OCI-LY7 (cell line): ENCODE results near the gene SPATA6L. TPM values are rescaled to one million over a fixed set of nuclear protein-coding genes. Genes with fewer than 3 reads are reported as not detected.

Source experiments
- BruUV-seq: library from RNA; stranded (reverse); fragments of 400-500 nt; replicated peaks from 2 replicates; lab custom pipeline; 2021; lab: Mats Ljungman, UMichigan
- CTCF ChIA-PET: fragments of 300-600 bp; sonication (Branson Sonifier 250); formaldehyde crosslinking; loops from one replicate; lab custom pipeline; 2022; ENCODE audit warnings: antibody characterized with exemption; ENCODE audit not compliant: unreplicated experiment; lab: Charles Lee
- POLR2A ChIA-PET: fragments of 300-600 bp; sonication (Branson Sonifier 250); formaldehyde crosslinking; loops from one replicate; lab custom pipeline; 2022; ENCODE audit warnings: antibody characterized with exemption; lab: Charles Lee
- DNase-seq: peaks from one replicate; pipeline ENCODE4 v3.0.0-alpha.2; 2015; ENCODE audit warnings: low spot score
- H2AFZ ChIP-seq: fragments of 200-600 bp; sonication (generic), shearing (Covaris generic); 2 replicates; pipeline ENCODE4 v1.6.1; 2014; ENCODE audit warnings: mild to moderate bottlenecking, antibody characterized with exemption, low read length, moderate library complexity
- H3K27ac ChIP-seq: fragments of 200-600 bp; sonication (generic); 2 replicates; pipeline ENCODE4 v1.5.1; 2014; ENCODE audit warnings: mixed run types, low read depth, mild to moderate bottlenecking, moderate library complexity, low read length, inconsistent platforms; ENCODE audit not compliant: poor library complexity, severe bottlenecking
- H3K36me3 ChIP-seq: fragments of 200-600 bp; sonication (generic); 2 replicates; pipeline ENCODE4 v1.6.1; 2014; ENCODE audit warnings: mild to moderate bottlenecking, antibody characterized with exemption, low read length, moderate library complexity, mixed read lengths; ENCODE audit not compliant: insufficient read depth
- H3K4me1 ChIP-seq: fragments of 200-600 bp; sonication (generic); 2 replicates; pipeline ENCODE4 v1.5.1; 2014; ENCODE audit warnings: mild to moderate bottlenecking, low read length; ENCODE audit not compliant: insufficient read depth, poor library complexity, severe bottlenecking
- H3K4me2 ChIP-seq: fragments of 200-600 bp; sonication (generic); 2 replicates; pipeline ENCODE4 v1.6.1; 2014; ENCODE audit warnings: mild to moderate bottlenecking, low read length
- H3K4me3 ChIP-seq: fragments of 200-600 bp; sonication (generic); 2 replicates; pipeline ENCODE4 v1.5.1; 2014; ENCODE audit warnings: mild to moderate bottlenecking, low read depth, low read length; ENCODE audit not compliant: poor library complexity, severe bottlenecking
- H3K79me2 ChIP-seq: fragments of 200-600 bp; sonication (generic); 2 replicates; pipeline ENCODE4 v1.6.1; 2016; ENCODE audit warnings: low read depth, mild to moderate bottlenecking, low read length, moderate library complexity, mixed read lengths; ENCODE audit not compliant: insufficient read depth
- H3K9me2 ChIP-seq: fragments of 200-600 bp; sonication (generic); 2 replicates; pipeline ENCODE4 v1.6.1; 2016; ENCODE audit warnings: mild to moderate bottlenecking, low read length, mixed read lengths; ENCODE audit not compliant: insufficient read depth
- H3K9me3 ChIP-seq: fragments of 200-600 bp; sonication (generic); 2 replicates; pipeline ENCODE4 v1.6.1; 2014; ENCODE audit warnings: mild to moderate bottlenecking, mixed run types, low read length, mixed read lengths
- H4K20me1 ChIP-seq: fragments of 200-600 bp; sonication (generic); 2 replicates; pipeline ENCODE4 v1.6.1; 2014; ENCODE audit warnings: mild to moderate bottlenecking, antibody characterized with exemption, low read length, moderate library complexity, mixed read lengths; ENCODE audit not compliant: insufficient read depth
- CTCF ChIP-seq: fragments of 200-600 bp; sonication (generic); conservative IDR thresholded peaks from 2 replicates; pipeline ENCODE4 v1.5.1; 2014; ENCODE audit warnings: mild to moderate bottlenecking, antibody characterized with exemption, low read length, moderate library complexity, mixed read lengths
- EZH2phosphoT487 ChIP-seq: fragments of 200-600 bp; sonication (generic); IDR thresholded peaks from 2 replicates; pipeline ENCODE4 v1.6.1; 2018; ENCODE audit warnings: low read depth, borderline replicate concordance, mild to moderate bottlenecking, mixed run types, antibody characterized with exemption, low read length, moderate library complexity, mixed read lengths
- intact Hi-C: fragments of 100-400 bp; cut with micrococcal nuclease; formaldehyde crosslinking; loops from one replicate; pipeline ENCODE4 v1.10.0; 2022; ENCODE audit not compliant: unreplicated experiment
- total RNA-seq, 2 experiments: library from RNA; depleted of rRNA in 1 of 2; stranded (reverse); fragments of >200 nt in 1 of 2; shearing (Covaris generic) in 1 of 2; gene quantifications; 2 replicates each; pipeline ENCODE4 v1.2.3, GENCODE V29; 2014 to 2022

The SPATA6L gene
- total RNA-seq, 2 experiments from 2014 or later, result 0.49 TPM; not detected in 1

- ChIA-PET POLR2A (interaction anchor here (0.7 to 0.8 kb wide), 2 partner anchors 10 kb away, joined by 3 to 4 read pairs; no protein-coding TSS in a partner anchor), CTCF (no interaction called here)
- Histone ChIP-seq H2AFZ (no peak overlapping the region), H3K4me1 (peaks cover 8% of the 10 kb centered on the region), H4K20me1 (no peaks in the 10 kb centered on the region), H3K36me3 (no peaks in the 10 kb centered on the region), H3K4me2 (no peak overlapping the region), H3K4me3 (no peak overlapping the region), H3K9me3 (no peaks in the 10 kb centered on the region), H3K79me2 (no peaks in the 10 kb centered on the region; the same call in 1 of the 2 replicates), H3K27ac (no peak overlapping the region), H3K9me2 (no peaks in the 10 kb centered on the region)
- no peak for TF ChIP-seq EZH2phosphoT487
- TF ChIP-seq CTCF, result no peak
- no TSS peak for BruUV-seq
- no peak for DNase-seq
- intact Hi-C loops, result loop anchor here (5.0 kb wide), 1 partner anchor 763 kb away; the partner anchor contains the start of gene PLGRKT
These were observed 8.5 kb upstream of the SPATA6L start for GRCh38 chr9:4674783-4675182.

DNA sequence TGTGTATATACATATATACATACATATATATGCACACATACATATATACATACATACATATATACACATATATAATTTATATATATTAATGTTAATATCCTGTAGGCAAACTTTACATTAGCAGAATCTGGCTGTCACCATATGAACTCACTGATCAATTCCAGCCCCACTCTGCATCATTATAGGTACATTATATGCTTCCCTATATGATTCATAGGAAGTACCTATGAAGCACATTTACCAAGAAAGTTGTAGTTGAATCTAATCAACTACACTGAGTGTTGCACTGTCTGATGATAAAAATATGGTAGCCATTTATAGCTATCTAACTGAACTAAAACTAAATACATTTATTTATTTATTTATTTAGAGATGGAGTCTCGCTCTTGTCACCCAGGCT, 5.5 kb upstream of the SPATA6L start:
- Histone ChIP-seq H3K36me3 (no peaks in the 10 kb centered on the region), H3K79me2 (no peaks in the 10 kb centered on the region), H3K9me3 (no peaks in the 10 kb centered on the region), H3K27ac (no peak overlapping the region), H3K4me2 (no peak overlapping the region), H3K9me2 (no peaks in the 10 kb centered on the region), H3K4me3 (no peak overlapping the region), H3K4me1 (peaks cover 6% of the 10 kb centered on the region), H4K20me1 (no peaks in the 10 kb centered on the region), H2AFZ (no peak overlapping the region)
- intact Hi-C loops, result no loop called here
- BruUV-seq, result no TSS peak
- POLR2A ChIA-PET, result no interaction called here
- TF ChIP-seq EZH2phosphoT487, result no peak
- no peak for TF ChIP-seq CTCF
- CTCF ChIA-PET, result no interaction called here
- DNase-seq, result no peak

GRCh38 chr9:4670591-4670990, 4.3 kb upstream of the SPATA6L start:
- Histone ChIP-seq H3K4me2 (no peak overlapping the region), H3K36me3 (no peaks in the 10 kb centered on the region), H3K4me3 (no peak overlapping the region), H3K27ac (no peak overlapping the region), H2AFZ (no peak overlapping the region), H3K4me1 (peaks cover 11% of the 10 kb centered on the region), H4K20me1 (no peaks in the 10 kb centered on the region), H3K79me2 (no peaks in the 10 kb centered on the region), H3K9me2 (no peaks in the 10 kb centered on the region), H3K9me3 (no peaks in the 10 kb centered on the region)
- no TSS peak for BruUV-seq
- intact Hi-C loops, result no loop called here
- TF ChIP-seq CTCF (no peak), EZH2phosphoT487 (no peak)
- no peak for DNase-seq
- ChIA-PET CTCF (no interaction called here), POLR2A (interaction anchor here (0.6 kb wide), 1 partner anchor 926 kb away, joined by 3 read pairs; no protein-coding TSS in a partner anchor)
